HG03045 (cell line): ENCODE measurements around the gene SPTLC3.

Source experiments
- ATAC-seq: cut with Tn5 transposase; IDR thresholded peaks from one replicate; pipeline ENCODE4 v1.9.1; 2021; ENCODE audit warnings: mild to moderate bottlenecking, moderate library complexity; ENCODE audit not compliant: unreplicated experiment

SPTLC3 gene

DNA sequence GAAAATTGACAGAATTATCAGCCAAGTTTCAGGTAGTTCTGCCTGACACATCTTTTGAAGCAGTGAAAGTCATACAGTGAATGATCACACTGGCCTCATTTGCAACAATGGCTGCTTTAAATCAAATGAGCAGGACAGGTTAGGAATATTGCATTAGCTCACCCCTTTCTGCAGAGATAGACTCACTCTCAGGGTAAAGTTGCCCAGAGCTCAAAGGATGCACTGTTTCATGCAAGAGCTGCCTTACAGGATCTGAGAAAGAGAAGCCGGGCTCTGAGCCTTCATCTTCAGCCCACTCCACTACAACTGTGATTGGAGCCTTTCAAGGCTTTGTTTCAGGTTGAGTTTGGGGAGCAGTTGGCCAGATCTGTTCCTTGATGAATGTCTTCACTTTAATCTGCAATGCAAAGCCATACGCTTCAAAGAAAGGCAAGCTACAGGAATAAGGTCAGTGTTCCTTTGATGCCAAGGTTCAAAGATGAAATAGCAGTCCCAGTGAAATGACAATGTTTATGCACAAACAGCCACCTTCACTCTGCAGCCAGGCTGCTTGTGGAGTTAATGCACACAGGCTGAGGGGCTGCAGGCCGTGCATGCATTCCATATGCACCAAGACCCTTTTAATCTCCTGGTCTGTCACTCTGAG is 121.4 kb downstream of the SPTLC3 start:
- ATAC-seq: no peak

DNA sequence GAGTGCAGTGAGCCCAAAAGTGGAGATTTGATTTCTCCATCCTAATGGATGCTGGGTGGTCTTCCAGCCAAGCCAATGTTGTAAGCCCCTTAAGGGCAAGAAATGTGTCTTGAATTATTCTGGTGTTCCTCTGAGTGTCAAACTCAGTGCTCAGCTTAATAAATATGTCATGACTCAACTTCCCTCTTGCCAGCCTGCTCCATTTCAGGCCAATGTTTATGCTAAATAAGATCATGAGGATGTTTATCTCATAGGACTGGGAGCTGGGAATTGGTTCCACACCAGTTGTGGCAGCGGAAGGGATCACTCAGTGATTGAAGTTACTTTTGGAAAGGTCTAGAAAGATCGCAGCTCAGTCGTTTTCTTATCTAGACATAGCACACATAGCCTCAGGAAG is 121.9 kb downstream of the SPTLC3 start:
- ATAC-seq: no peak

DNA sequence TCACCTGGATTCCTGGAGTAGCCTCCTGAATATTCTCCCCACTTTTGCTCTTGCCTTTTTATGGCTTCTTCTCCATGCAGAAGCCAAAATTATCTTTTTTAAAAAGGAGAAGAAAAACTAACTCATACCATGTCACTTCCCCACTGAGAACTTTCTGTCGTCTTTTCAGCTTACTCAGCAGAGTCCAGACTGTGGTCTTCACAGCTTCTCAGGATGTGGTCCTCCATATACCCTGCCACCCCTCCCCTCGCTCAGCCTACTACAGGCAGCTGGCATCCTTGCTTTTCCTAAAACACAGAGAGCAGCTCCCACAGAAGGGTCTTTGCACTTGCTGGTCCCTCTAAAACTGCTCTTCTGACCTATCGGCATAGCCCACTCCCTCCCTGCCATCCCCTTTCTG is 122.9 kb downstream of the SPTLC3 start:
- ATAC-seq: no peak

DNA sequence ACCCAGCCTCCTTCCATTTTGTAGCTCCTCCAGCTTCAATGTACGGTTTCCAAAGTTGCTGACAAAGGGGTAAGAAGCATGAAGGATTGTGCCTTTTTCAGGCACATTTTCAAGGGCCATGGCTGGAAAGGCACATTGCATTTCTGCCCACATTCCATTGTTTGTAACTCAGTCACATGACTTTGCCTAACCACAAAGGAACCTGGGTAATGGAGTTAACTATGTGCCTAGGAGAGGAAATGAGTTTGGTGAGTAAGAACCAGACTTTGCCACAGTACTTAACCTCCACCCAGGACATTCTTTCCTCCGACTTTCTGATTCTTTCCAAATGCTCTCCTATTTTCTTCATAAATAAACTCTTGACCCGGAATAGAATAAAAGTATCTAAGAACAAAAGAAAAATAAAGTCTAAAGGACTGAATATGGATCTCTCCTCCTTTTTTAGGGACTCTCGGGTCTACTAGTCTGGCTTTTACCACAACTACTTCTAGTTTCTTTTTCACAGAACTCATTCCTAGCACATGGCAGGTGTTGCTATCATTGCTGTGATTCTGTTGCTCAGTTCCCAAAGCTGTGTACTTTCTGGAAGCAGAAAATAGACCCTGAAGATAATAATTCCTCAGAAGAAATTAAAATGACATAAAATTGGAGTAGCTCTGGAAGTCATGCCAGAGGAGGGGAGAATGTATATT is 130.8 kb downstream of the SPTLC3 start:
- no peak for ATAC-seq

DNA sequence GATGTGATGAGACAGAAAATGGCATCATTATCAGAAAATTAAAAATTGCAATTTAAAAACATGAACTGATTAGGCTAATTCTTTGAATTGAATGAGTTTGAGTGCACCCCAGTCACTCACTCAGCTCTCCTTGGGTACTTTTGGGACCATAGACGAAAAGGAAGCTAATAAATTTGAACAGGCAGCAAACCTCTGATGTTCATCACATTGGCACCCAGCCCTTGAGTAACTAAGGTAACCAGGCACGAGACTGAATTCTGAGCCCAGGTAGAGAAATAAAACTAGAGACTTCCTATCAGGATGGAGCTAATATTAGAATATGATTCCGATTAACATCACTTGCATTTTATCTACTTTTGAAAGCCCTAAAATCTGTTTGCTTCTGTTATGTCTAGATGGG is 131.4 kb downstream of the SPTLC3 start:
- ATAC-seq: no peak

DNA sequence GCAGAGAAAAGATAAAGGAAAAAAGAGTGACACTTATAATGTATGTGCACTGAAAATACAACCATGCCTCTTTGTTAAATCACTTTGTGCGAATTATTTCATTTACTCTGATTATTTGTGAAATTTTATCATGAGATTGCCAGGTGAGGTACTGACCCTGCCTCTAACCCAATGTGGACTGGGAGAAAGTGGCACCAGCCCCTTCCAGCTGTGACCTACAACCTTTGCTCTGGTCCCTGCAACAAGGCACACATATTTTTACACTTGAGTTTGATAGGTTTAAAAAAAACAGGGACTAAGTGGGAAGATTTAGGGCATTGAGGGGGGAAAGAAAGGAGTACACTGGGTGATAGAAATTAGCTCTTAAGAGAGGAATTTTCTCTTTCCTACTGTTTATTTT is 132.0 kb downstream of the SPTLC3 start:
- no peak for ATAC-seq

DNA sequence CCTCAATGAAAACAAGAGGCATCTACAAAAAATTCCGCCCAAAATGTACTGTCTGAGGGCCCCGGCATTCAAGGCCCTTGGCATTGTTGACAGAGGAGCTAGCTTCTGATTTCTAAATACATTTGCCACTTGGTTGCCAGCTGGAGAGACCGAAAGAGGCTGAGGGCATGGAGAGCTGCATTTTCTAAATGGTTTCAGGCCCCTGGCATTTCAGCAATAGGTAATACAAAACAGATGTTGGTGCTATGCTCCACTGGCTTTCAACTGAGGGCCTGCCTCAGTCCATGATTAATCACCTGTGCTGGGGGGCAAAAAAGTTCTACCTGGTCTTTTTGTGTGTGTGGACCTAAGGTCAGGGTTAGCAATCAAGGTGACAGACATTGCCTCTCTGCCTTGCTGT is 132.8 kb downstream of the SPTLC3 start:
- ATAC-seq: no peak

DNA sequence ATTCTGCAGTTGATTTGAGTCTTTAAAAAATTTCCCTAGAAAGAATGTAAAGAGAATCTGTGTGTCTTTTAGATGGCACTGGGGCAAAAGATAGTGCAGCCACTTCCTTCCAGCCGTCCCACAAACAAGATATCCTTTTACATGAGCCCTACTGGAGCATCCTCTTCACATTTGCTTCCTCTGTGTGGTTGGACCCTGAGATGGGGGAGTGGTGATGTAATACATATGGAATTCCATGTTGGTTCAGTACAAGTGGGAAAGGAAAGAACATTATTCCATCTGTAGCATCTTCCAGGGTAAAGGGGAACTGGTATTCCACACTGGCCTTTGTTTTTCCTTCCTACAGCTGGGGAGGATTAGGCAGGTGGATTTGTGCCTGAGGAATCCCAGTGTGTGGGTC is 133.4 kb downstream of the SPTLC3 start:
- ATAC-seq: no peak

DNA sequence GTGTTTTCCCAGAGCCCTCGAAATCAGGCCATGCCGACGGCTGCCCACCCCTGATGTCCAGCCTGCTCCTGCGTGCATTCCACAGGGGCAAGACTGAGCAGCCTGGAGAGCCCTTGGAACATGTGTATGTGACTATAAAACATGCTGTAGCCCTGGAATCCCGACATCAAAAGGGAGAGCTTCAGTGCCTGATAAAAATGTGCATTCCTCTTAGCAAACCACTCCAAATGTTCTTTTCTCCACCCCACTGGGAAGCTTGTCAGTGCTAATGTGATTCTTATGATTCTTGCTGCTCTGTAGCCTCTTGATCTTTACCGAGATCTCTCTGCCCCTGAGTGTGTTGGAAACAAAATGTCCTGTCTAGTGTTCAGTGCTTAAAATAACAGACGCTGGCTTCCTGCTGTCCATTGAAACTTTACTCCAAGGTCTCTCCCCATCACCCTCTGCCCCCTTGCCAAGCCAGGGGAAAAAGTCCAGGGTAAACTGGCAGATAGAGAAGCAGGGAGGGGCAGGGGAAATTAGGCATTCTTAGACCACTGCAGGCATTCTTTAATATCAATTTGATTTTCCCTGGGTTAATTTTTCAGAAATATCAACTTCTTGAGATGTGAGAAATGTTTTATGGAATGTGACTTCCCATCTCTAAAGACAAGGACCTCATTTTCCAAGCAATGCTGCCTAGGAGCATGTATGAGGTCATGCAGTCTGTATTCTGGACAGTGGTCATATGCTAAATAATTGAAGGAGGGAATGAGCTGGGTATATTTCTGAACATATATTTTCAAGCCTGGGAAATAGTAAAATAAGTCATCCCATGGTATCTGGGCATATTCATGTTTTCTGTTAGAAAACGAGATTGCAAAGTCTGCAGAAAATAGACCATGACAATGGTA is 138.5 kb downstream of the SPTLC3 start:
- ATAC-seq: no peak

DNA sequence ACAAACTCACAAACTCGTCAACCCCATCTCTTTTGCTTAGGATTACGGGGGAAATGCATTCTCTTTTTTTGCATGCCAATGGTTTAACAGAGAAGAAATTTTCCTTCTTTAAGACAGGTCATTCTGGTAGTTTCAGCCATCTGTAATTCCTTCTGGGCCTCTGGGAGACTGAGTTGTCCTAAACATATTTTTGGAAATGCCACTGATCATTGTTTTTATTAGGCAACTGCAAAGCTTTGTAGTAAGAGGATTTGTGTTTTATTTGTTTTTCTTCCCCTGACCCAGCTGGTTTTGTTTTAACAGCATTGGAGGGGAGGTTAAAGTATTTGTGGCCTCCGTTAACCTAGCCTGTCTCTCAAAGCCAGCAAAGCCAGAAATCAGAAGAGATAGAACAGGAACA is 139.2 kb downstream of the SPTLC3 start:
- no peak for ATAC-seq

DNA sequence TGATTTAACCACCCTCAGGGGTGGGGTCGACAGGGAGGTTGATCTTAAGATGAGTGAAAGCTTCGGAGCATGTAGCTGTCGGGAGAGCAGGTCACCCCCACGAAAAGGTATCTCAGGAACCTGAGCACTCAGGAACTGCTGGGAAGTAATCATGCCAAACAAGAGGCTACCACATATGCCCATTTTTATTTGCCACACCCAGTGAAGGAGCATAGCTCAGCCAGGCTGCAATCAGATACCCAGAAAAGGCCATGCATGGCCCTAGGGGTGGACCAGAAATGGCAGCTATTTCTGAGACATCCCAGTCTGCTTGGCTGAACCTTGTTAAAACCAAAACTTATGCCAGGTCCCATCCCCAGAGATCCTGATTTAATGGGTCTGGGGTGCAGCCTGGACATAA is 139.6 kb downstream of the SPTLC3 start:
- ATAC-seq: no peak

DNA sequence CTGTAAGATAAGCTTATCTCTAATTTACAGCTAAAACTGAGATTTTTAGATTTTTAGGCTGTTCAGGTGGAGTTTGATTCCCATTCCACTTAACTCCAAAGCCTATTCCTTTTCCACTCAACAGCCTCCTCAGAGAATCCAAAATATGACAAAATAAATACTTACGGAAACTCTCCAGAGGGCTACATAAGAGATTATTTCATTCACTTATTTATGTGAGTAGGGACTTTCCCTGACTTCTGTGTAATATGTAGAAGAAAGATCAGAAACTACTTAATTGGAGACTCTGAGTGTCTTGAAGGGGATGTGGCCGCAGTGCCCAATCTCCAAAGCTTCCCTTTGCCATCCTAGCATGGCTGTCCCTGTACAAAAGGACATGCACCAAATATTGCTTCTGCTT is 140.2 kb downstream of the SPTLC3 start:
- ATAC-seq: no peak

DNA sequence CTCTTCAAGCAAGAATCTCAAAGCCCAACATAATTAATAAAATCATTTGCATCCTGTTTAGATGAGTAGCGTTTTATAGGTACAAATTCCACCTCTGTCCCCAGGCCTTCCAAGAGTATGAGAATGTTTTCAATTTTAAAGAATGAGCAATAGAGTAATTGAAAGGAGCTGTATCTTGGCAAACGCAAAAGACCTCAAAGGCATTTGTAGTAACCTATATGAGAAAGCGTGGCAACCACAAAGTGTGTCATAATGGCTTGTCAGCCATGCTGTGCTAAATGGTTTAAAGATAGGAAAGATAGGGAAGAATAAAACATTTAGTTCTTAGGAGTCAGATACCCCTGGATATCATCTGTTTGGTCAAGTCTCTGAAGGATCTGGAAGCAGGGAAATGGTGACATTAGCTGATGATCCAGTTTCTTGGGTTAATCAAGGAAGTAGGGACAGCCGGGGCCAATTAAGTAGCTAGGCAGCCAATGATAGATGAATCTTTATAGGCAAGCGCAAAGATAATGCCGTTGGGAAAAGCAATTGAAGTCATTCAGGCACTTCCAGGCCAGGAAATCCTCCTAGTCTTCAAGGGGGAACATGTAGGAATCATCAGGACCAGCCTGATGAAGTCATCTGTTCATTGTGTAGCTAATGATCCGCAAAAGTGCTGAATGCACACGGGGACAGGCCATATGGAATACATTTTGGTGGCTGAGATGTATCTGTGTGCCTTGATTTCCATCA is 140.8 kb downstream of the SPTLC3 start:
- no peak for ATAC-seq

DNA sequence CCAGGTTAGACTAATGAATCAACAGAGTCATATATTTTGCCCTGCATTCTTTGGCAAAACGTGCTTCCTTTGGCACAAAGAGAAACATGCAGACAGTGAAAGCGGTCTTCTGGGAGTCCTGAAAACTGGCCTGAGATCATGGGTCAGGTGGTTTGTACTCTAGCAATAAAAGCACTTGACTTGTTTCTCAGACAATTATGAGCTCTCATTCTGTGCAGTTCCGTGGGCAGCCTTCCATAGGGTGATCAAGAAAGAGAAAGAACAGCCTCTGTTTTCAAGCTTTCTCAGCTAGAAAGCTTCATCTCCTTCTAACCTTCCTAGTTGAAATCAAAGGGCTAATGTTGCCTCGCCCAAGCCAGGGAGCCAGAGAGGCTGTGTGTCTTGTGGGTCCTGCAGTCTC is 149.6 kb downstream of the SPTLC3 start:
- no peak for ATAC-seq

DNA sequence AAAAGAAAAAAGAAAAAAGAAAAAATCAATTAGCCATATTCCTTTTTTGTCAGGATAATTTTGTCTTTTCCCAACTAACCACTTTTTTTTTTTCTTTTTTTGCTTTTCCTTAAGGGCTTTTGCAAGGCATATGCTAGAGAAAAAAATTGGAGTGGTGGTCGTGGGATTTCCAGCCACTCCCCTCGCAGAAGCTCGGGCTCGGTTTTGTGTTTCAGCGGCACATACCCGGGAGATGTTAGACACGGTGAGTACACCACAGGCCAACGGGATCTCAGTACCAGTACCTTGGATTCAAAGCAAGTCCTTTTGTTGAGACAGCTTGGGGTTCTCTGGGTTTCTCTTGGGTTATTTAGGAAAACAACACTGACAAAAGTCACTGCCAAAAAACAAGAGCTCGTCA is 151.1 kb downstream of the SPTLC3 start:
- ATAC-seq: no peak

DNA sequence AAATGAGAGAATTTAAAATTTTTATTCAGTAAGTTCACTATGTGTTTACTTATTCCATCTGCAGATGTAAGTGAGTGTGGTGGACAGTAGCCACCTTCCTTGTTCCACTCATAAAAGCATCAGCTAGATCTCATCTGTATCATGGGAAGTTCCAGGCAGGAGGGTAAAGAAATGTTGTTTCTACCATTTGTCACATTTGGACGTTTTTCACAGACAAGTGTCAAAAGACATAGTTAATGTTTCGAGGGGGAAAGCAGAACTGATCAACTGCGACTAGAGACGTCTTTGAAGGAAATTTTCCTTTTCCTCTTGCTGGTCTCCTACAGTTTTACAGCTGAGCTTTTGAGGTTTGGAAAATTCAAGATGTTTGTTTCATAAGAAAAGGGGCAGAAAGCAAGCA is 156.4 kb downstream of the SPTLC3 start:
- no peak for ATAC-seq

DNA sequence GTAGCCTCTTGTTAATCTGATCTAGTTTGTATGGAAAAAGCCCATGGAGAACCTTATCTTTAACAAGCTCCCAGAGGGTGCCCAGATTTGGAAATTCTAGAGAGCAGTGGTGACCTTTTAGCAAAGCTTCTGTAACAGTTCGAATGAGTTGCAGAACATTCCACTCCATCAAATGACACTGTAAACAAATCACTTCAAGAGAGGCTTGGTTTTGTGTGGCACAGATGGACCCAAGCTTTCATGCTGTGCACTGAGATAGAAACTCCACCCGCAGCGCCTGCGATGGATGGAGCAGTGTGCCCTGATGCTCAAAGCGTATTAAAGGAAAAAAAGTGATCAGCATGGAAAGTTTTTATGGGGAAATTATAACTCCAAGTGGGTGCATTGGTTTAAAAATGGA is 157.2 kb downstream of the SPTLC3 start:
- no peak for ATAC-seq

DNA sequence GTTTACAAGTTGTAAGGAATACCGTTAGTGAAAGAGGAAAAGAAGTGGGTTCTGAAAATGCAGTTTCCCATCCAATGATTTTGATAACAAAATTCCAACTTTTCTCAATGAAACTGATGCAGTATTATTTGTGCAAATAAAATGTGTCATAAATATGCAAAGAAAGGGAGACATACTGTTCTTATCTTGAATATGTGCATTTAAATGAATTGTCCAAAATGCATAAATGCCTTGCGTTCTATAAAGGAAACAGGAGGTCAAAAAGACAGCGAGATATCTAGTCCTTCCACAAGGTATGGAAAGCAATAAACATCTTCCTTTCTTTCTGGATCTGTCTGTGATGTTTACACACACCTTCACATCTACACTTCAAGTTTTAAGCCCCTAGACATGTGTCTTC is 157.7 kb downstream of the SPTLC3 start:
- ATAC-seq: no peak

DNA sequence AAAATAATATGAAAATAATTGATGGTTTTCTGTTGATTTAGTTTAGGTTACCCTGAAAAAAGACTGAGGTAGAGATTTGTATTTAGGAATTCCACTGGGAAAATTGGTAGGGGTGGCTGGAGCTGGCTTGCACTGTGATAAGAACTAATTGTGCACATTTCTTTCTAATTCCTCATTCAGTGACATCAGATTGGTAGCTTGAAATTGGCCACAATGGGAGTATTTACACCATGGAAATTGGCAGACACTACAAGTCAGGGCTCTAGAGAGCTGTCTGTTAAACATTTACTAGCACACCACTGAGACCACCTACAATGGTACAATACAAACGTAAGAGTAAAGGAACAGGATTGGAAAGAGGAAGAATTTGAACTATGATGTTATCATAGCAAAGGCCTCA is 160.3 kb downstream of the SPTLC3 start:
- ATAC-seq: no peak

DNA sequence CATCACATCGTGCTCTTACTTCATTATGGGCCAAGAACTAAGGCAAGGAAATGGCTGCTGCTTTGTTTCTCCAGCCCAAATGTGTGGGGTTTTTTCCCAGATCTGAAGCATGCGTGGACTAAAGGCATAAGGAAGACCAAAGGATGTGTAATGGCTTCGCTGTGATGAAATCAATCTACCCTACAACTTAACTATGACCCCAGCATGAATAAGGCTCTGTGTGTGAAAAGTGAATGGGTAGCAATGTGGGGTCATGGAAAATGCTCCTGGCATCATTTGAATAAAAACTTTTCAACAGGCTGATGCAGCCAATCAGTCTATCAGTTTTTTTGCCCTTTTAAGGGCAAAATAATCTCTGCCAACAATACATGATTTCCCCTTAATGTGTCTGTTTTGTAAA is 162.0 kb downstream of the SPTLC3 start:
- no peak for ATAC-seq

DNA sequence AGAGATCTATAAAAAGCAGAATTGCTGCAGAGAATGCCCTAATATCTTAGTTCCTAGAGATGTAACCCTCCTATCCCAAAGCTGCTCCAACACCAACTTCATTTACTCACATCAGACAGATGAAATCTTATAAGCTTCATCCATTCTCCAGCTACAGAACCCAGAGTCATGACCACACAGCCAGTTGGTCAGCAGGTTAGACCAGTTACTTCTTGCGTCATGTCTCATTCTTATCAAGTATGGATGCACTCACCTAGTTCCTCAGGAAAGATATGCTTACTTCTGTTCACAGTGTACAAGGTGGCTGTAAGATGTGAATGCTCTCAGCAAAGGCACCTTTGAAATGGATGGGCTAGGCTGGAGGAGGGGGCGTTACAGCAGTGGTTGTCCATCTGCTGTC is 164.4 kb downstream of the SPTLC3 start:
- ATAC-seq: no peak
